GM12878 (cell line): ENCODE measurements around the gene SCYL1. TPM values are rescaled to one million over a fixed set of nuclear protein-coding genes. Genes with fewer than 3 reads are reported as not detected.

Experiments used
- ATAC-seq: fragments of 200-7000 bp; cut with Tn5 transposase; 3 replicates; pipeline ENCODE4 v1.9.1; 2020; ENCODE audit warnings: mild to moderate bottlenecking, moderate library complexity
- BruUV-seq: library from RNA; stranded (reverse); fragments of 400-500 nt; replicated peaks from 2 replicates; lab custom pipeline; 2021; lab: Mats Ljungman, UMichigan
- CTCF ChIA-PET: fragments of 300-600 bp; sonication (Branson Sonifier 250); formaldehyde crosslinking; extraction: SDS; loops from one replicate; lab custom pipeline; 2021; ENCODE audit warnings: inconsistent platforms; lab: Yijun Ruan, JAX
- POLR2A ChIA-PET: fragments of 350-600 bp; formaldehyde crosslinking; extraction: SDS; loops from one replicate; lab custom pipeline; 2021; ENCODE audit warnings: inconsistent platforms; lab: Charles Lee
- RAD21 ChIA-PET: fragments of 300-600 bp; sonication (Branson Sonifier 250); formaldehyde crosslinking; loops from one replicate; lab custom pipeline; 2023; ENCODE audit warnings: antibody characterized with exemption; ENCODE audit not compliant: unreplicated experiment; lab: Charles Lee
- SMC1A ChIA-PET: fragments of 300-600 bp; sonication (Branson Sonifier 250); formaldehyde crosslinking; loops from one replicate; lab custom pipeline; 2023; ENCODE audit not compliant: unreplicated experiment, uncharacterized antibody; lab: Charles Lee
- DNase-seq: peaks from one replicate; pipeline ENCODE4 v3.0.0-alpha.2; 2011; ENCODE audit warnings: low read depth, low spot score
- FAIRE-seq: peaks from 3 replicates; lab custom pipeline; 2011; peaks lifted over from hg19 to GRCh38; lab: Jason Lieb, UNC
- H2AFZ ChIP-seq: 2 replicates; pipeline ENCODE4 v1.6.0; 2011; ENCODE audit warnings: low read depth, low read length, control low read depth; ENCODE audit not compliant: control insufficient read depth
- H3K27ac ChIP-seq: 2 replicates; pipeline ENCODE4 v1.5.1; 2011; ENCODE audit warnings: control low read depth; ENCODE audit not compliant: control insufficient read depth, insufficient read depth
- H3K27me3 ChIP-seq, 2 experiments: replicated peaks in 1 of 2; 2 replicates each; pipeline versions ENCODE4 v1.6.0 to v1.6.1; 2011; ENCODE audit warnings: low read length in 1 of 2; ENCODE audit not compliant: control insufficient read depth in 2 of 2, insufficient read depth in 2 of 2
- H3K36me3 ChIP-seq, 2 experiments: 2 replicates each; pipeline ENCODE4 v1.5.1; 2011; ENCODE audit warnings: low read length in 1 of 2; ENCODE audit not compliant: control insufficient read depth in 2 of 2, insufficient read depth in 2 of 2
- H3K4me1 ChIP-seq: 2 replicates; pipeline ENCODE4 v1.6.1; 2011; ENCODE audit warnings: mild to moderate bottlenecking, low read length, moderate library complexity, mixed read lengths; ENCODE audit not compliant: control insufficient read depth, insufficient read depth
- H3K4me2 ChIP-seq: 2 replicates; pipeline ENCODE4 v1.6.0; 2011; ENCODE audit warnings: control low read depth; ENCODE audit not compliant: control insufficient read depth, insufficient read depth
- H3K4me3 ChIP-seq: fragments of 200-600 bp; sonication (generic); 2 replicates; pipeline ENCODE4 v1.5.1; 2016
- H3K79me2 ChIP-seq: 2 replicates; pipeline ENCODE4 v1.6.0; 2011; ENCODE audit warnings: low read length; ENCODE audit not compliant: control insufficient read depth, insufficient read depth
- H3K9ac ChIP-seq: 2 replicates; pipeline ENCODE4 v1.8.0; 2011; ENCODE audit warnings: low read length, control low read depth, mixed read lengths; ENCODE audit not compliant: control insufficient read depth, insufficient read depth
- H3K9me3 ChIP-seq: replicated peaks from 3 replicates; pipeline ENCODE4 v1.5.1; 2011; ENCODE audit warnings: mild to moderate bottlenecking, low read length; ENCODE audit not compliant: control insufficient read depth, insufficient read depth
- H4K20me1 ChIP-seq: 2 replicates; pipeline ENCODE4 v1.6.0; 2011; ENCODE audit not compliant: control insufficient read depth, insufficient read depth
- BACH1 ChIP-seq: fragments of 450-650 bp; IDR thresholded peaks from 2 replicates; pipeline ENCODE4 v1.6.1; 2017; ENCODE audit warnings: mild to moderate bottlenecking, borderline replicate concordance
- EED ChIP-seq: sonication (generic); IDR thresholded peaks from 2 replicates; pipeline ENCODE4 v1.6.1; 2016; ENCODE audit warnings: antibody characterized with exemption, low read depth
- FOXK2 ChIP-seq: fragments of 450-650 bp; IDR thresholded peaks from 2 replicates; pipeline ENCODE4 v1.6.1; 2017; ENCODE audit warnings: mild to moderate bottlenecking, moderate library complexity
- IRF4 ChIP-seq: IDR thresholded peaks from 2 replicates; pipeline ENCODE4 v1.6.1; 2011; ENCODE audit warnings: low read depth, low read length
- MEF2B ChIP-seq: fragments of 450-650 bp; IDR thresholded peaks from 2 replicates; pipeline ENCODE4 v1.6.1; 2018; ENCODE audit warnings: mild to moderate bottlenecking, moderate library complexity; ENCODE audit not compliant: partially characterized antibody, poor library complexity, severe bottlenecking
- MYC ChIP-seq: IDR thresholded peaks from 2 replicates; pipeline ENCODE4 v1.6.1; 2011; ENCODE audit warnings: mild to moderate bottlenecking, low read length, moderate library complexity, inconsistent platforms; ENCODE audit not compliant: insufficient read depth, insufficient replicate concordance, insufficient read length, severe bottlenecking
- PKNOX1 ChIP-seq: fragments of 450-650 bp; IDR thresholded peaks from 2 replicates; pipeline ENCODE4 v1.6.1; 2016; ENCODE audit warnings: mild to moderate bottlenecking
- SMARCA5 ChIP-seq: fragments of 450-650 bp; IDR thresholded peaks from 2 replicates; pipeline ENCODE4 v1.6.1; 2017; ENCODE audit warnings: mild to moderate bottlenecking
- SRF ChIP-seq, 2 experiments: IDR thresholded peaks; 2 replicates each; pipeline ENCODE4 v1.6.1; 2011; ENCODE audit warnings: low read depth in 2 of 2, low read length in 2 of 2, mild to moderate bottlenecking in 1 of 2, moderate library complexity in 1 of 2
- TBL1XR1 ChIP-seq: IDR thresholded peaks from 2 replicates; pipeline ENCODE4 v1.6.1; 2012; ENCODE audit warnings: low read depth, low read length, improper control_type of control experiment
- TCF3 ChIP-seq: IDR thresholded peaks from 2 replicates; pipeline ENCODE4 v1.6.1; 2012; ENCODE audit warnings: low read depth, mild to moderate bottlenecking, low read length, borderline replicate concordance; ENCODE audit not compliant: insufficient read depth
- TCF7 ChIP-seq: IDR thresholded peaks from 2 replicates; pipeline ENCODE4 v1.6.1; 2014; ENCODE audit warnings: antibody characterized with exemption, borderline replicate concordance
- ZNF592 ChIP-seq: fragments of 450-650 bp; IDR thresholded peaks from 2 replicates; pipeline ENCODE4 v1.6.1; 2017; ENCODE audit warnings: mild to moderate bottlenecking, moderate library complexity
- ZNF687 ChIP-seq: fragments of 450-650 bp; IDR thresholded peaks from 2 replicates; pipeline ENCODE4 v1.6.1; 2017; ENCODE audit warnings: mild to moderate bottlenecking, moderate library complexity
- WGBS: methylation state at CpG from one replicate; pipeline ENCODE4 v1.1.6; 2016; ENCODE audit warnings: low lambda C conversion rate; ENCODE audit not compliant: insufficient replicate concordance, insufficient coverage; ENCODE audit errors: missing lambda C conversion rate; 5-methylcytosine and 5-hydroxymethylcytosine counted together
- in situ Hi-C: fragments of 300-500 bp; cut with MboI; formaldehyde crosslinking; loops from 9 replicates; pipeline ENCODE4 v1.14.3; 2018; ENCODE audit warnings: mixed read lengths
- intact Hi-C: fragments of 100-400 bp; cut with micrococcal nuclease; formaldehyde crosslinking; loops from one replicate; pipeline ENCODE4 v1.14.2; 2022; ENCODE audit not compliant: unreplicated experiment
- polyA plus RNA-seq, 11 experiments: library from polyadenylated mRNA; depleted of rRNA in 4 of 11; unstranded in 6 of 11; stranded (reverse) in 5 of 11; fragments of >200 nt; fragmentation: Nextera tagmentation in 4 of 11; fragmentation: Illumina TruSeq in 1 of 11; extraction: Ambion mirVana in 4 of 11; extraction: Trizol in 1 of 11; gene quantifications; 1 replicate in 1 of 11; 2 replicates in 10 of 11; pipeline versions ENCODE4 v1.2.1 to v1.2.3, GENCODE V29; 2011 to 2016; ENCODE audit warnings: inconsistent platforms in 2 of 11, missing spikeins in 2 of 11, low read depth in 1 of 11
- total RNA-seq, 4 experiments: library from RNA; depleted of rRNA in 3 of 4; stranded (reverse); fragments of >200 nt in 3 of 4; fragmentation: Illumina TruSeq in 1 of 4; extraction: Trizol in 1 of 4; gene quantifications; 2 replicates each; pipeline versions ENCODE4 v1.2.1 to v1.2.3, GENCODE V29; 2013 to 2021

The SCYL1 gene
- total and polyA plus RNA-seq, 10 of the 15 experiments (the other 5 are each of a cell fraction or from before 2014, with no cell fraction given): 0.80 to 82.7 (median 51.2) TPM

- ChIA-PET POLR2A (interaction anchor here (0.5 to 0.6 kb wide), 4 partner anchors 14 to 288 kb away, joined by 3 read pairs; no protein-coding TSS in a partner anchor), CTCF (interaction anchor here (0.9 to 1.5 kb wide), 5 partner anchors 9 to 20 kb away, joined by 3 to 7 read pairs (median 4); partner anchors contain the start of gene ZNRD2), SMC1A (interaction anchor here (0.7 kb wide), 1 partner anchor 227 kb away, joined by 3 read pairs; the partner anchor contains the start of gene DPF2), RAD21 (no interaction called here)
- H3K79me2 ChIP-seq: no peaks in the 10 kb centered on the region
- peaks cover 4% of the 10 kb centered on the region for H3K4me1 ChIP-seq
- intact Hi-C loops (no loop called here), in situ Hi-C loops (no loop called here)
- no peak for DNase-seq
- H3K27ac ChIP-seq: no peak overlapping the region
- H3K9me3 ChIP-seq: no peaks in the 10 kb centered on the region
- no peaks in the 10 kb centered on the region for H3K36me3 ChIP-seq
- H4K20me1 ChIP-seq: no peaks in the 10 kb centered on the region
- ATAC-seq: no peak
- no TSS peak for BruUV-seq
- no peak overlapping the region for H3K4me2 ChIP-seq
- WGBS: 26% methylated on average over 15 of the region's 15 CpGs
- no peak overlapping the region for H2AFZ ChIP-seq
- no peak overlapping the region for H3K9ac ChIP-seq
- no peaks in the 10 kb centered on the region; a peak in 2 of 4 replicates for H3K27me3 ChIP-seq
- H3K4me3 ChIP-seq: no peak overlapping the region
- no peak for FAIRE-seq
- no peak for TF ChIP-seq SRF (IDR thresholded peaks at IDR 0.05; ENCODE audit: low read depth in 2 of 2, low read length in 2 of 2)
- no peak for TF ChIP-seq BACH1
- no peak for TF ChIP-seq TBL1XR1
- no peak for TF ChIP-seq PKNOX1
- no peak for TF ChIP-seq ZNF592
- no peak for TF ChIP-seq ZNF687
- no peak for TF ChIP-seq EED
- TF ChIP-seq TCF3: no peak
- no peak for TF ChIP-seq FOXK2
- TF ChIP-seq TCF7: no peak
- TF ChIP-seq IRF4: no peak
- no peak for TF ChIP-seq SMARCA5
- TF ChIP-seq MEF2B: no peak
- no peak for TF ChIP-seq MYC
Measured at GRCh38 chr11:65560555-65561418, 35.9 kb downstream of the SCYL1 start.
